ENCODE measurements around the gene ZNF688. TPM values are rescaled to one million over a fixed set of nuclear protein-coding genes. Genes with fewer than 3 reads are reported as not detected.
"Not testable (repeated sequence)": the region's sequence is repeated elsewhere in the genome, so short reads cannot be mapped to it uniquely, and the experiment has no call there.

ZNF688 gene
- total RNA-seq, 1 donor from 2014 or later: 5.9 TPM

- no peak for DNase-seq
Observed at GRCh38 chr16:30533748-30534367, 37.7 kb downstream of the ZNF688 start.

DNA sequence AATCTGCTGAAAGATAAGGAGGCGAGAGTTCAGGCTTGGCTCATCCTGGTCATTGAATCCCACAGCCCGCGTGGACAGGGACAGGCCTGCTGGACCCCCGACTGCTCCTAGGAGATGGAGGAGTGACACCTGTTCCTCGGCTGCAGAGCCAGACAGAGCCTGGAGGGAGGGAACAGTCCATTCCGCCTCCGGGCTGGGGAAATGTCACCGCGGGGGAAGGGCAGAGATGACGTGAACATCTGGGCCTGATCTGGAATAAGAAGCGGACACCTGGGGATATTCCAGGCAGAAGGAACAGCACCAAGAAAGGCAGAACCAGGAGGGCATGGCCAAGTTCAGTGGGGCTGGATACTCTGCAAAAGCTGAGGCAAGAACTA, 38.4 kb downstream of the ZNF688 start:
- no peak for DNase-seq

GRCh38 chr16:30532285-30533145, 39.0 kb downstream of the ZNF688 start:
- no peak for DNase-seq

GRCh38 chr16:30530163-30531037, 41.1 kb downstream of the ZNF688 start:
- DNase-seq: no peak

DNA sequence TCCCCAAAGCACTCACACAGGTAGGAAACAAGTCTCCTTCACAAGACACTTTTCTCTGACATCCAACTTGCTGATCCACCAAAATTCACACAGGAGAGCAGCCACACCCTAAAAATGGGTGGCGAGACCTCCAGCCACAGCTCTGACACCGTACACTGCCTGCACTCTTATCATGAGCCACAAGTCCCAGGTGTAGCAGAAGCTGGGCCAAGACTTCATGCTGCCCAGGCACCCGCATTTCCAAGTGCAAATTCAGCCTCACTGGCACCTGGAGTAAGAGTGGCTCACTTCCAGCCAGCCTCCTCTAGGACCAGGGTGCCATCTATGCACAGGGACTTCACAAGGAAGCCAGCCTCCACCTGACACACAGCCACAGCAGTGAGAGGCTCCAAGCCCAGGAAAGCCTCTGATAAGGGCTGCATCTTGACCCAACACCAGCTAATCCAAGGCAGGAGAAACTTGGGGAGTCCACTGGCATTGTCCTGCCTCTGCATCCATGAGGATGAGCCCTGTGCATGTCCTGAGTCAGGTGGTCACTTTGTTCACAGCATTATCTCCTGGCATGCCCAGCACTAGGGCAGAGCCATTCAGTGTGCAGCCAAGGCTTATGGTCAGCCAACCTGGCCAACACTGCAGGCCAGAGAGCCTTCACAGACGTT, 42.6 kb downstream of the ZNF688 start:
- DNase-seq: no peak

- DNase-seq: no peak
Observed at GRCh38 chr16:30527635-30528178, 43.8 kb downstream of the ZNF688 start.

GRCh38 chr16:30526823-30527634, 44.5 kb downstream of the ZNF688 start:
- peak; percentile 98 for DNase-seq

- no peak for DNase-seq
Observed at GRCh38 chr16:30526137-30526822, 45.2 kb downstream of the ZNF688 start, which contains the start of gene ZNF768. TSS of gene ZNF768 (minus strand) at chr16:30526566. CDS start at chr16:30526413, 153 bp downstream.

DNA sequence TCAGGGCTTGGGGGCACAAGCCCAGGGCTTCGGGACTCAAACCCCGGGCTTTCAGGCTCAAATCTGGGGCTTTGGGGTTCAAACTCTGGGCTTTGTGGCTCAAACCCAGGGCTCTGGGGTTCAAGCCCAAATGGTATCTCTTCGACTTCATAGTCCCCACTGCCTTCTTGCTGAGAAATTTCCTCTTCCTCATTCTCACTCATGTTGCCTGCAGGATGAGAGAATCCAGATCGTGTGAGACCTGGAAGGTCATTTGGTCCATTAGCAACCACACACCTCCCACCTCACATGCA, 45.7 kb downstream of the ZNF688 start:
- no peak for DNase-seq

DNA sequence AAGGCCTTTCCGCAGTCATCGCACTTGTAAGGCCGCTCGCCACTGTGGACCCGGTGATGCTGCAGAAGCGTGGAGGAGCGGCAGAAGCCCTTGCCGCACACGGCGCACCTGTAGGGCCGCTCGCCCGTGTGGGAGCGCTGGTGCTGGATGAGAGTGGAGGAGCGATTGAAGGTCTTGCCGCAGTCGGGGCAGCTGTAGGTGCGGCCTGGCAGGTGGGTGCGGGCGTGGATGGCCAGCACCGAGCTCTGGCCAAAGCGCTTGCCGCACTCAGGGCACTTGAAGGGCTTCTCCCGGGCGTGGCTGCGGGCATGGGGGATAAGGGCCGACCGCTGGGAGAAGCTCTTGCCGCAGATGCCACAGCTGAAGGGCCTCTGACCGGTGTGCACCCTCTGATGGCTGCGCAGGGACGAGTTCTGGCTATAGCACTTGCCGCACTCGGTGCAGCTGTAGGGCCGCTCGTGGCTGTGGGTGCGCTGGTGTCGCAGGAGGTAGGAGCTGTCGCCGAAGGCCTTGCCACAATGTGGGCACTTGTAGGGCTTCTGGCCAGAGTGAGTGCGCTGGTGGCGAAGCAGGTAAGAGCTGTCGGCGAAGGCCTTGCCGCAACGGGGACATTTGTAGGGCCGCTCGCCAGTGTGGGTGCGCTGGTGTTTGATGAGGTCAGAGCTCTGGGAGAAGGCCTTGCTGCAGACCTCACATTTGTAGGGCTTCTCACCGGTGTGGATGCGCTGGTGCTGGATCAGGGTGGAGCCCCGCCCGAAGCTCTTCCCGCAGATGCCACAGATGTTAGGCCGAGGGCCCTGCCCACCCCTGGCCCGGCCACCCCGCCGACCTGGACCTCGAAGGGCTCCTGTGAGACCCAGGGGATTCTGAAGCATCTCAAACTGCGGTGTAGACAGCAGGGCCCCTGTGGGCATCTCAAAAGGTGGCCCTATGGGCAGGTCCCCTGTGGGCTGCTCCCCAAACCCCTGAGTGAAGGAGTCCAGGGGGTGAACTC, 46.6 kb downstream of the ZNF688 start:
- no peak for DNase-seq

GRCh38 chr16:30523768-30524574, 47.5 kb downstream of the ZNF688 start:
- DNase-seq: no peak

- not testable (repeated sequence) for DNase-seq
Observed at GRCh38 chr16:30522702-30523463, 48.6 kb downstream of the ZNF688 start.

DNA sequence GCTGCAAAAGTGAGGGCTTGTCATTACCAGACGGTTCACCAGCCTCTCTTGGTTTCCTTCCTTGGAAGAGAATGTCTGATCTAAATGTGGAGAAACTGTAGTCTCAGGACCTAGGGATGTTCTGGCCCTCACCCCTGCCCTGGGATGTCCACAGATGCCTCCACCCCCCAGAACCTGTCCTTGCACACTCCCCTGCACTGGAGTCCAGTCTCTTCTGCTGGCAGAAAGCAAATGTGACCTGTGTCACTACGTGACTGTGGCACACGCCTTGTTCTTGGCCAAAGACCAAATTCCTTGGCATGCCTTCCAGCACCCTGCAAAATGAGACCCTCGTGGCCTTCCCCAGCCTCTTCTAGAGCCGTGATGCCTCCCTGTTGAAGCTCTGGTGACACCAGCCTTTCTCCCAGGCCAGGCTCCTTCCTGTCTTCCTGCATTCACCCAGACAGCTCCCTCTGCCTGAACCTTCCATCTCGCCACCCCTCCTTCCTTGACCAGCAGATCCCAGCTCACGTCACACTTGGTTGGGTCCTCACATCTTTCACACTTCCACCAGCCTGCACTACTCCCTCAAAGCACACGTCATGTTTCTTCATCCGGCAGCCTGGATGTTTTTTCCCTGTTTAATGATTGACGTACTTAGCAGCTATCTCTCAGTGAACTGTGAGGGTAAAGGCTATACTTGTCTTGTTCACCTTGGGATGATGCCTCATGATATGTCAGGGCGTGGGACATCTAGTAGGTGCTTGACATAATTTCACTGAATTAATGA, 49.5 kb downstream of the ZNF688 start:
- no peak for DNase-seq

DNA sequence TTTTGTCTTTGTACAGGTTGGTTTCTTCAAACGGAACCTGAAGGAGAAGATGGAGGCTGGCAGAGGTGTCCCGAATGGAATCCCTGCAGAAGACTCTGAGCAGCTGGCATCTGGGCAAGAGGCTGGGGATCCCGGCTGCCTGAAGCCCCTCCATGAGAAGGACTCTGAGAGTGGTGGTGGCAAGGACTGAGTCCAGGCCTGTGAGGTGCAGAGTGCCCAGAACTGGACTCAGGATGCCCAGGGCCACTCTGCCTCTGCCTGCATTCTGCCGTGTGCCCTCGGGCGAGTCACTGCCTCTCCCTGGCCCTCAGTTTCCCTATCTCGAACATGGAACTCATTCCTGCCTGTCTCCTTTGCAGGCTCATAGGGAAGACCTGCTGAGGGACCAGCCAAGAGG, 50.0 kb downstream of the ZNF688 start:
- DNase-seq: no peak
